ENCODE data around the gene PPARA.

The PPARA gene

DNA sequence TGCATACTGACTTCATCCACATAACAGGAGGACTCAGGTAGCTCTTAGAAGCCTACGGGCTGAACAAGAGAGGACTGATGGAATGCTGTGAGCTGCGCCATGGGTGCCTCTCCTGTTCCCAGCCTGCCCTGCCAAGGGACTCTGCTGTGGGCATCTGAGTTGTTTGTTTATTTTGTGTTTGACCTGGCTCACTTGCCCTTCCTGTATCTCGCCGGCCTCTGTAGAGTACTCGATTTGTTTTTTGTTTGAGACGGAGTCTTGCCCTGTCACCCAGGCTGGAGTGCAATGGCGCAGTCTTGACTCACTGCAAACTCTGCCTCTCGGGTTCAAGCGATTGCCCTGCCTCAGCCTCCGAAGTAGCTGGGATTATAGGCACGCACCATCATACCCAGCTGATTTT, 119.2 kb downstream of the PPARA start:
- no peak overlapping the region for H3K4me3 ChIP-seq (ENCODE audit: low read depth, low read length)
- TF ChIP-seq, protein P1, sequence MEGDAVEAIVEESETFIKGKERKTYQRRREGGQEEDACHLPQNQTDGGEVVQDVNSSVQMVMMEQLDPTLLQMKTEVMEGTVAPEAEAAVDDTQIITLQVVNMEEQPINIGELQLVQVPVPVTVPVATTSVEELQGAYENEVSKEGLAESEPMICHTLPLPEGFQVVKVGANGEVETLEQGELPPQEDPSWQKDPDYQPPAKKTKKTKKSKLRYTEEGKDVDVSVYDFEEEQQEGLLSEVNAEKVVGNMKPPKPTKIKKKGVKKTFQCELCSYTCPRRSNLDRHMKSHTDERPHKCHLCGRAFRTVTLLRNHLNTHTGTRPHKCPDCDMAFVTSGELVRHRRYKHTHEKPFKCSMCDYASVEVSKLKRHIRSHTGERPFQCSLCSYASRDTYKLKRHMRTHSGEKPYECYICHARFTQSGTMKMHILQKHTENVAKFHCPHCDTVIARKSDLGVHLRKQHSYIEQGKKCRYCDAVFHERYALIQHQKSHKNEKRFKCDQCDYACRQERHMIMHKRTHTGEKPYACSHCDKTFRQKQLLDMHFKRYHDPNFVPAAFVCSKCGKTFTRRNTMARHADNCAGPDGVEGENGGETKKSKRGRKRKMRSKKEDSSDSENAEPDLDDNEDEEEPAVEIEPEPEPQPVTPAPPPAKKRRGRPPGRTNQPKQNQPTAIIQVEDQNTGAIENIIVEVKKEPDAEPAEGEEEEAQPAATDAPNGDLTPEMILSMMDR (IDR thresholded peaks at IDR 0.05; ENCODE audit: borderline replicate concordance, insufficient read depth, low read depth, low read length) = no peak

DNA sequence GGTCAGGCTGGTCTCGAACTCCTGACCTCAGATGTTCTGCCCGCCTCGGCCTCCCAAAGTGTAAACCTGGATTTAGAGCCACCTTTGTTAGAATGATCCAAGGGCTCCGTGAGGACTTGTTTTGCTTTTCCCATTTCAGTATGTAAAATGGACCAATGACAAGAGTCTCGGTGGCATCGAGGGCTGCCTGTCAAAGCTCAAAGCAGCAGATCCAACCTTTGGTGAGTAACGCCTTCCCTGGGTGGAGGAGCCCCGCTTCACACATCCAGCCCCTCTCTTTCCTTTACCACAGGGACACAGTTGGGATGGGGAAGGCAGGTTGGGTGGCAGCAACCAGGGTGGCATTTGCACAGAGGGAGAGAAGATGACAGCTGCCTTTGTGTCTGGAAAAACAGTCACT, 121.9 kb downstream of the PPARA start:
- no peak overlapping the region for H3K4me3 ChIP-seq (ENCODE audit: low read depth, low read length)
- TF ChIP-seq, protein P1 (IDR thresholded peaks at IDR 0.05; ENCODE audit: borderline replicate concordance, insufficient read depth, low read depth, low read length) = no peak

DNA sequence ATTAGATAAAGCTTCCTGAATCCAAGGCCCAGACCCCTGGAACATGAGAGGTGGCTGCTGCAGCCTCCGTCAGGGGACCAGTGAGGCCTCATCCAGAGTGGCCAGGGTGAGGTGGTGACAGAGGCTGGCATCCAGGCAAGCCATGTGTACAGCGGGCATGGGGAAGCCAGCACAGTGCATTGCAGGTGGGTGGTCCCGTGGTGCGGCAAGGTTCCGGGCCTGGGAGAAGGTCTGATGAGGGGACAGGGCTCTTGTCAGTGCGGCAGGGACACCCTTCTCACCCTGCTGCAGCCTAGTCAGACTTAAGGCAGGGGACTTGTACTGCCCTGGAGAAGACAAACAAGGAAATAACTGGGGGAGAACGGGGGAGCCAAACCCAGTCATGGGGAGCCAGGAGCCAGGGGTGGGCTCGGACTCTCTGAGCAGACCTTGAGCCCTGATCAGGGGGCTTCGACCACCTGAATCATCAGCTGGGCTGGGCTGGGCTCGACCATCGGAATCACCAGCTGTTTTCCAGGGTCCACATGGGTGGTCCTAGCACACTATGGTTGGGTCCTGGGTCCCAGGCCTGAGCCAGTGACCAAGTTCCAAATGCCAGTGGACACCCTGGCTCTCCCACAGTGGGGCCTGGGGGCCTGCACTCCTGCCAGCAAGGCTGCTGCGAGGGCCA, 122.6 kb downstream of the PPARA start:
- TF ChIP-seq, protein P1 (IDR thresholded peaks at IDR 0.05; ENCODE audit: borderline replicate concordance, insufficient read depth, low read depth, low read length) = no peak
- H3K4me3 ChIP-seq (ENCODE audit: low read depth, low read length) = no peak overlapping the region

DNA sequence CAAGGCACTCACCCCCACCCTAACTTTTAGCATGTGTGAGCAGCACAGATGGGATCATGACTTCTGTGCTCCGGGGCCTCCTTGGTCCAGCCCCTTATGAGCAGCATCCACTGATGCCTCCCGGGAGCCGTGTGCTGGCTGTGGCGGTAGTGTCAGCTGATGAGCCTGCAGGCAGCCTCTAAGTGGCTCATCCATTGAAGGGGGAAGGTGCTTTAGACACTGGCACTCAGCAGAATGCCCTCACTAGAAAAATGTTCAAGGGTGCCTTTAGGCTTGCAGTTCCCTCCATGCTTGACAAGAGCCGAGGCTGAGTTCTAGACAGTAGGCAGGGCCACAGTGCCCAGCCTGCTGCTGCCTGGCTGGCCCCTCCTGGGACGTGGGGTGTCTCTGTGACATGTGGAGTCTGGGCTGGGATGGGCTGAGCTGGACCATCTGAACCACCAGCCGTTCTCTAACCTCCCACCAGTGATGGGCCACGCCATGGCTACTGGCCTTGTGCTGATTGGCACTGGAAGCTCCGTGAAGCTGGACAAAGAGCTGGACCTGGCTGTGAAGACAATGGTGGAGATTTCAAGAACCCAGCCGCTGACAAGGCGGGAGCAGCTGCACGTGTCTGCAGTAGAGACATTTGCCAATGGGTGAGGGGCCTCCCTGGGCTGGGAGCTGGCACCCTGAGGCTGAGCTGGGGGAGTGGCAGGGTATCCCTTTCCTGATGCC, 123.3 kb downstream of the PPARA start:
- H3K4me3 ChIP-seq (ENCODE audit: low read depth, low read length) = no peak overlapping the region
- TF ChIP-seq, protein P1 (IDR thresholded peaks at IDR 0.05; ENCODE audit: borderline replicate concordance, insufficient read depth, low read depth, low read length) = no peak

DNA sequence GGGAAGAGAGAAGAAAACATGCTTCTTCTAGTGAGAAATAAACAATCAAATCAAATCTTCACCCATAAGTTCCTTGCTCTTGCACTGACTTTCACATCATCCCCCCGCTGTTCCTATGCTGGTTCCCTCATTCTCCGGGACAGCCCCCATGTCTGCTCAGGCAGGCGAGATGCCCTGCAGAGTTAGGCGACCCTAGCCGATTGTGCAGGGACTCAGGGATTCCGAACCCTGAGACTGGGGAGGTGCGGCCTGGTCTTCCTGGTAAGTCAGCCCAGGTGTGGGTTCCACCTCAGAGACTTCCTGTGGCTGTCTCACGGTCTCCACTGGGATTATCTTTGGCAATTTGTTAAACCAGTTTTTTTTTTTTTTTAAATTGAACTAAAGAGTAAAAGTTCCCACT, 124.1 kb downstream of the PPARA start:
- TF ChIP-seq, protein P1 (IDR thresholded peaks at IDR 0.05; ENCODE audit: borderline replicate concordance, insufficient read depth, low read depth, low read length) = no peak
- no peak overlapping the region for H3K4me3 ChIP-seq (ENCODE audit: low read depth, low read length)

DNA sequence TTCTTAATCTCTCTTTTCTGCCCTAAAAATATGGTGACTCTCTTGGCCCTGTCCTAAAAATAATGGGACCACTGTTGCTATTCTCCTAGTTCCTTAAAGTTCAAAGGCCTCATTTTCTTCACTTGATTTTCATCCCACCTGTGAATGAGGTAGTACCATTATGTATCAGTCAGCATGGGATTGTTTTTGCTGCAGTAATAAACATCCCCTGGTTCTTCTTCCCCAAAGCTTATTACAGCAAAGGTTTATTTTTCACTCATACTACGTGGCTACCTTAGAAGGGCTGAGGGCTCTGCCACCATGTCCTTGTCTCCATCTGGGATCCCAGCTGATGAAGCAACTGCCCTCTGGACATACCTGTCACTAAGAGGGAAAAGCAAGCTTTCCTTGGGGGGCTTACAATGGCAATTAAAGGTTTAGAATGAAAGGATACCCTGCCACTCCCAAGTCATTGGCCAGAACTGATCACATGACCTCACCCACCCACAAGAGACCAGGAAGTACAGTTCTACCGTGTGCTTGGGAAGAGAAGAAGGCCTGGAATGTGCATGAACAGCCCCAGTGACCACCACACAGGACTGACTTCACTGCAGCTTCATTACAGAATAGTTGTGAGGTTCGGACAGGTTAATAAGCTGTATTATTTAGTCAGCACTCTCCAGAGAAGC, 125.3 kb downstream of the PPARA start:
- TF ChIP-seq, protein P1 (IDR thresholded peaks at IDR 0.05; ENCODE audit: borderline replicate concordance, insufficient read depth, low read depth, low read length) = no peak
- H3K4me3 ChIP-seq (ENCODE audit: low read depth, low read length) = no peak overlapping the region
